ENCODE results near the gene MYL6B. TPM values are rescaled to one million over a fixed set of nuclear protein-coding genes. Genes with fewer than 3 reads are reported as not detected.
"Not testable (repeated sequence)": the region's sequence is repeated elsewhere in the genome, so short reads cannot be mapped to it uniquely, and the experiment has no call there.

The MYL6B gene
- polyA plus RNA-seq, 3 donors from 2014 or later: 1.5 to 12.9 (median 9.3) TPM

GRCh38 chr12:56117082-56117706, 35.2 kb upstream of the MYL6B start:
- H3K27ac Mint-ChIP-seq: peak overlapping the region; percentile 96 to 99 (median 98)
- peaks cover 8 to 22% (median 20%) of the 10 kb centered on the region in 3 donors for H3K36me3 Mint-ChIP-seq
- H3K27me3 Mint-ChIP-seq (ENCODE audit: low read depth in 3 of 3): peaks cover 12 to 20% (median 16%) of the 10 kb centered on the region in 3 donors
- not testable (repeated sequence) for H3K9me3 Mint-ChIP-seq, DNase-seq
- H3K4me3 Mint-ChIP-seq: peak overlapping the region; percentile 95 to 99 (median 97)
- peaks cover 37 to 39% of the 10 kb centered on the region in 2 donors for H3K4me1 Mint-ChIP-seq

- peak; percentile 98 to 99 (median 98) for DNase-seq
- H3K9me3 Mint-ChIP-seq: no peaks in the 10 kb centered on the region
- H3K27me3 Mint-ChIP-seq (ENCODE audit: low read depth in 3 of 3): peaks cover 12 to 20% (median 16%) of the 10 kb centered on the region in 3 donors
- H3K4me1 Mint-ChIP-seq: peaks cover 37 to 39% of the 10 kb centered on the region in 2 donors
- peak within 1 kb of the TSS; percentile 95 to 99 (median 97) for H3K4me3 Mint-ChIP-seq
- H3K36me3 Mint-ChIP-seq: peaks cover 5 to 18% (median 14%) of the 10 kb centered on the region in 3 donors
- peak within 1 kb of the TSS; percentile 96 to 99 (median 98) for H3K27ac Mint-ChIP-seq
Measured at GRCh38 chr12:56117778-56118687, 34.4 kb upstream of the MYL6B start, which contains the start of gene ZC3H10. Gene ZC3H10 (plus strand): TSS chr12:56118266. CDS start chr12:56120563, 2,297 bp downstream.

GRCh38 chr12:56118688-56119357, 33.6 kb upstream of the MYL6B start:
- H3K9me3 Mint-ChIP-seq: no peaks in the 10 kb centered on the region
- peaks cover 3 to 10% (median 6%) of the 10 kb centered on the region in 3 donors for H3K36me3 Mint-ChIP-seq
- H3K27me3 Mint-ChIP-seq (ENCODE audit: low read depth in 3 of 3): peaks cover 12 to 20% (median 16%) of the 10 kb centered on the region in 3 donors
- DNase-seq: no peak
- peak overlapping the region; percentile 95 to 99 (median 97) for H3K4me3 Mint-ChIP-seq
- peak overlapping the region; percentile 96 to 99 (median 98) for H3K27ac Mint-ChIP-seq
- peaks cover 39 to 40% of the 10 kb centered on the region in 2 donors for H3K4me1 Mint-ChIP-seq

GRCh38 chr12:56119361-56119796, 33.0 kb upstream of the MYL6B start:
- Mint-ChIP-seq H3K4me3 (peak overlapping the region; percentile 95 to 99 (median 97)), H3K9me3 (no peaks in the 10 kb centered on the region), H3K4me1 (peaks cover 39 to 46% of the 10 kb centered on the region in 2 donors), H3K27me3 (ENCODE audit: low read depth in 3 of 3) (peaks cover 12 to 20% (median 16%) of the 10 kb centered on the region in 3 donors), H3K36me3 (peaks cover 3 to 8% (median 6%) of the 10 kb centered on the region in 3 donors), H3K27ac (peak overlapping the region; percentile 96 to 99 (median 98))
- DNase-seq: peak; percentile 60 to 70 (median 70)

- Mint-ChIP-seq H3K4me3 (no peak overlapping the region), H3K27me3 (ENCODE audit: low read depth in 3 of 3) (peaks cover 12 to 20% (median 16%) of the 10 kb centered on the region in 3 donors), H3K27ac (peak overlapping the region in 2 of 6 donors; percentile 12 to 45), H3K9me3 (no peaks in the 10 kb centered on the region), H3K4me1 (peaks cover 40 to 47% of the 10 kb centered on the region in 2 donors), H3K36me3 (peaks cover 3 to 8% (median 6%) of the 10 kb centered on the region in 3 donors)
- DNase-seq: no peak
Measured at GRCh38 chr12:56120158-56120846, 32.1 kb upstream of the MYL6B start.

GRCh38 chr12:56121204-56121870, 31.1 kb upstream of the MYL6B start:
- H3K4me3 Mint-ChIP-seq: no peak overlapping the region
- peaks cover 10 to 17% (median 10%) of the 10 kb centered on the region in 3 donors for H3K27me3 Mint-ChIP-seq (ENCODE audit: low read depth in 3 of 3)
- H3K9me3 Mint-ChIP-seq: no peaks in the 10 kb centered on the region
- DNase-seq: no peak
- peak overlapping the region in 1 of 6 donors; percentile 48 for H3K27ac Mint-ChIP-seq
- peaks cover 47 to 52% of the 10 kb centered on the region in 2 donors for H3K4me1 Mint-ChIP-seq
- H3K36me3 Mint-ChIP-seq: peaks cover 3 to 8% (median 6%) of the 10 kb centered on the region in 3 donors

GRCh38 chr12:56122637-56123036, 29.8 kb upstream of the MYL6B start:
- no peaks in the 10 kb centered on the region for H3K9me3 Mint-ChIP-seq
- H3K4me3 Mint-ChIP-seq: no peak overlapping the region
- DNase-seq: no peak
- peaks cover 2 to 3% (median 3%) of the 10 kb centered on the region in 3 donors for H3K36me3 Mint-ChIP-seq
- peak overlapping the region in 2 of 6 donors; percentile 1 to 56 for H3K27ac Mint-ChIP-seq
- peaks cover 7 to 17% (median 8%) of the 10 kb centered on the region in 3 donors for H3K27me3 Mint-ChIP-seq (ENCODE audit: low read depth in 3 of 3)
- peaks cover 48 to 52% of the 10 kb centered on the region in 2 donors for H3K4me1 Mint-ChIP-seq

- Mint-ChIP-seq H3K36me3 (no peaks in the 10 kb centered on the region), H3K27ac (peak overlapping the region in 3 of 6 donors; percentile 2 to 24 (median 18)), H3K4me1 (peaks cover 38 to 43% of the 10 kb centered on the region in 2 donors), H3K27me3 (ENCODE audit: low read depth in 3 of 3) (peaks cover 5 to 21% (median 8%) of the 10 kb centered on the region in 3 donors), H3K9me3 (no peaks in the 10 kb centered on the region), H3K4me3 (peak overlapping the region in 1 of 5 donors; percentile 2)
- no peak for DNase-seq
Measured at GRCh38 chr12:56124133-56124532, 28.3 kb upstream of the MYL6B start.

GRCh38 chr12:56126732-56127239, 25.6 kb upstream of the MYL6B start:
- H3K9me3 Mint-ChIP-seq: no peaks in the 10 kb centered on the region
- H3K4me3 Mint-ChIP-seq: peak overlapping the region; percentile 50 to 99 (median 97)
- H3K27me3 Mint-ChIP-seq (ENCODE audit: low read depth in 3 of 3): peaks cover 7 to 21% (median 10%) of the 10 kb centered on the region in 3 donors
- H3K4me1 Mint-ChIP-seq: peaks cover 51 to 61% of the 10 kb centered on the region in 2 donors
- DNase-seq: no peak
- peak overlapping the region; percentile 94 to 98 (median 97) for H3K27ac Mint-ChIP-seq
- H3K36me3 Mint-ChIP-seq: peaks cover 13 to 20% (median 13%) of the 10 kb centered on the region in 3 donors

- H3K27me3 Mint-ChIP-seq (ENCODE audit: low read depth in 3 of 3): peaks cover 7 to 21% (median 10%) of the 10 kb centered on the region in 3 donors
- H3K27ac Mint-ChIP-seq: peak overlapping the region; percentile 94 to 98 (median 97)
- peak overlapping the region; percentile 93 to 99 (median 98) for H3K4me3 Mint-ChIP-seq
- H3K4me1 Mint-ChIP-seq: peaks cover 55 to 68% of the 10 kb centered on the region in 2 donors
- DNase-seq: no peak
- peaks cover 19 to 27% (median 20%) of the 10 kb centered on the region in 3 donors for H3K36me3 Mint-ChIP-seq
- H3K9me3 Mint-ChIP-seq: no peaks in the 10 kb centered on the region
Measured at GRCh38 chr12:56127485-56127887, 24.9 kb upstream of the MYL6B start.

- peaks cover 7 to 21% (median 10%) of the 10 kb centered on the region in 3 donors for H3K27me3 Mint-ChIP-seq (ENCODE audit: low read depth in 3 of 3)
- H3K4me3 Mint-ChIP-seq: peak within 1 kb of the TSS; percentile 93 to 99 (median 98)
- H3K4me1 Mint-ChIP-seq: peaks cover 55 to 69% of the 10 kb centered on the region in 2 donors
- DNase-seq: peak; percentile 98 to 99 (median 99)
- H3K27ac Mint-ChIP-seq: peak within 1 kb of the TSS; percentile 94 to 98 (median 97)
- no peaks in the 10 kb centered on the region for H3K9me3 Mint-ChIP-seq
- H3K36me3 Mint-ChIP-seq: peaks cover 21 to 30% (median 21%) of the 10 kb centered on the region in 3 donors
Measured at GRCh38 chr12:56127888-56128669, 24.3 kb upstream of the MYL6B start, which contains the start of gene ESYT1. Gene ESYT1 (plus strand): TSS chr12:56128267. CDS start chr12:56128320, 53 bp downstream.
